IPS DF 6.9 (cell line): ENCODE results near the gene TRPV5.
A peak's percentile ranks its signal among the peaks of the same experiment; 100 is the strongest.

Source experiments
- DNase-seq: peaks from one replicate; pipeline ENCODE4 v3.0.0-alpha.2; 2013; ENCODE audit warnings: low read depth, low spot score
- H3K27ac ChIP-seq: one replicate; pipeline ENCODE4 v1.5.1; 2013; ENCODE audit warnings: low read length, control low read depth
- H3K27me3 ChIP-seq: 2 replicates; pipeline ENCODE4 v1.6.1; 2013; ENCODE audit warnings: mild to moderate bottlenecking, low read length; ENCODE audit not compliant: control insufficient read depth, insufficient read depth
- H3K36me3 ChIP-seq: 2 replicates; pipeline ENCODE4 v1.6.1; 2013; ENCODE audit warnings: low read length; ENCODE audit not compliant: control insufficient read depth, insufficient read depth
- H3K4me1 ChIP-seq: 2 replicates; pipeline ENCODE4 v1.6.1; 2013; ENCODE audit warnings: low read length; ENCODE audit not compliant: control insufficient read depth, insufficient read depth
- H3K4me3 ChIP-seq: 2 replicates; pipeline ENCODE4 v1.5.1; 2013; ENCODE audit warnings: mild to moderate bottlenecking, low read length
- H3K9me3 ChIP-seq: 2 replicates; pipeline ENCODE4 v1.6.1; 2013; ENCODE audit warnings: low read length, inconsistent platforms; ENCODE audit not compliant: control insufficient read depth, insufficient read depth
- WGBS: extraction: QIAGEN DNeasy Blood & Tissue Kit; methylation state at CpG from one replicate; pipeline ENCODE4 v1.1.7; 2013; ENCODE audit warnings: mixed read lengths, missing lambda C conversion rate; ENCODE audit not compliant: insufficient read length, insufficient coverage; 5-methylcytosine and 5-hydroxymethylcytosine counted together

TRPV5 gene

DNA sequence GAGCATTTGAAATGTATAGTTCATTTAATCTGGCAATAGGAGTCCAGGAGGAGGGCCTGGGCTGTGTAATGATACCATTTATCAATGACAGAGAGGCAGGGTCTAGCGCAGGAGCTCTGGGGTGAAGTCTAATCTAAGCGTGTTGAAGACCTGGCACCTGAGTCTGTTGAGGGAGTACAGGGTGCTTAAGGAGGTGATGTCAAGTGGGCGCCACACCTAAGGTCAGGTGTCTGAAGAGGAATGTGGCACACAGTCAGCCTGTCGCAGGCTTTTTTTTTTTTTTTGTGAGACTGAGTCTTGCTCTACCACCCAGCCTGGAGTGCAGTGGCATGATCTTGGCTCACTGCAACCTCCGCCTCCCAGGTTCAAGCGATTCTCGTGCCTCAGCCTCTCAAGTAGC lies 8.0 kb upstream of the TRPV5 start:
- Histone ChIP-seq H3K36me3 (no peaks in the 10 kb centered on the region), H3K27ac (no peak overlapping the region), H3K4me1 (no peaks in the 10 kb centered on the region; the same call in 1 of the 2 replicates), H3K4me3 (no peak overlapping the region), H3K9me3 (no peaks in the 10 kb centered on the region), H3K27me3 (no peaks in the 10 kb centered on the region)
- no peak for DNase-seq
- no CpG with 5 or more reads among the region's 7 CpGs for WGBS

DNA sequence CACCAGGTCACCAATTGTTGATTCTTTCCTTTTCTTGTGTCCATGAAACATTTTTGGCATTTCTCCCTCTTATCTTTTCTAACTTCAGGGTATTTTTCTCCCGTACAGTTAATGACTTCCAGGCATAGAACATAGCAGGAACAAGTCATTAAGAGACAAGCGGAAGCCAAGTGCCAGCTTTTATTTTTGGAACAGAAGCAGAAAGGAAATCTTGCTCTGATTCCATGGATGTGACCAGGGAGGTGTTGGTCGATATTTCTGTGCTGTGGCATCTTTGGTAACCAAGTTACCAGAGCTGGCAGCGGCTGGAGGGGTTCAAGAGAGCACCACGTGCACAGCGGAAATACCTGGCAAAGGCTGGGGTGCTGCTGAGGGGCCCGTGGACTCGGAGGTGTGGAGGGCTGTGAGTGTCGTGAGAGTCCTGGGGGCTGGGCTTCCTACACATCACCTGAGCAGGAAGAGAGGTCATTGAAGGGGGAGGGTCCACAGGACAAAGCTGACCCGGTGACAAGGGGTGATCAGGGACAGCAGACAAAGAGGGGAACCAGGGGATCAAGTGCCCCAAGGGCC lies 7.5 kb upstream of the TRPV5 start:
- no CpG with 5 or more reads among the region's 10 CpGs for WGBS
- no peak for DNase-seq
- Histone ChIP-seq H3K4me3 (no peak overlapping the region), H3K27ac (no peak overlapping the region), H3K4me1 (no peaks in the 10 kb centered on the region; the same call in 1 of the 2 replicates), H3K36me3 (no peaks in the 10 kb centered on the region), H3K27me3 (no peaks in the 10 kb centered on the region), H3K9me3 (no peaks in the 10 kb centered on the region)

- Histone ChIP-seq H3K36me3 (no peaks in the 10 kb centered on the region), H3K4me1 (no peaks in the 10 kb centered on the region; the same call in 1 of the 2 replicates), H3K27ac (no peak within 1 kb of the TSS), H3K4me3 (no peak within 1 kb of the TSS), H3K9me3 (no peaks in the 10 kb centered on the region), H3K27me3 (no peaks in the 10 kb centered on the region)
- peak; percentile 52 for DNase-seq
- WGBS, result no CpG with 5 or more reads among the region's 10 CpGs
Observed at GRCh38 chr7:142939226-142939910, 5.8 kb upstream of the TRPV5 start, which contains the start of gene LLCFC1. LLCFC1 (plus strand) TSS chr7:142939484; CDS start chr7:142939622, 138 bp downstream.

DNA sequence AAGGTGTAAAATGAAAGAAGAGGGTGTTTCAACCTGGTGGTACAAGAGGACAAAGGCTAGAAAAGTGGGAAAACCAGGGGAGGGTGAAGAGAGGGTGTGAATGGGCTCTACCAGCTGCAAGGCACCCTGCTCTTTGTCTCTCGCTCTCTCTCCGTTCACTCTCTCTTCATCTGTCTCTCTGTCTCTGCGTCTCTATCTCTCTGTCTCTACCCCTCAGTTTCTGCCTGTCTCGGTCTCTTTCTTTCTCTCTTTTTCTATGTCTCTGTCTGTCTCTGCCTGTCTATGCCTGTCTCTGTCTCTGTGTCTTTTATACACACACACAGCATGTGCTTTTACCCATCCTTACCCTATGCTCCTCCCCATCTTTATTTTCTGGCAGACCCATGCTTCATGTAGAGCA lies 5.1 kb upstream of the TRPV5 start:
- H3K4me1 ChIP-seq, result no peaks in the 10 kb centered on the region; the same call in 1 of the 2 replicates
- H3K9me3 ChIP-seq, result no peaks in the 10 kb centered on the region
- no peaks in the 10 kb centered on the region for H3K36me3 ChIP-seq
- no CpG with 5 or more reads among the region's 4 CpGs for WGBS
- no peaks in the 10 kb centered on the region for H3K27me3 ChIP-seq
- no peak for DNase-seq
- H3K4me3 ChIP-seq, result no peak overlapping the region
- no peak overlapping the region for H3K27ac ChIP-seq

- WGBS, result no CpG with 5 or more reads among the region's 12 CpGs
Observed at GRCh38 chr7:142935941-142936565, 2.5 kb upstream of the TRPV5 start.

GRCh38 chr7:142934056-142934455 lies 510 bp upstream of the TRPV5 start:
- H3K27ac ChIP-seq, result no peak overlapping the region
- H3K27me3 ChIP-seq, result no peaks in the 10 kb centered on the region
- WGBS, result no CpG with 5 or more reads among the region's 12 CpGs
- H3K4me1 ChIP-seq, result peaks cover 2% of the 10 kb centered on the region; the same call in 1 of the 2 replicates
- DNase-seq, result no peak
- H3K4me3 ChIP-seq, result no peak overlapping the region
- H3K9me3 ChIP-seq, result no peaks in the 10 kb centered on the region
- no peaks in the 10 kb centered on the region for H3K36me3 ChIP-seq

More at GRCh38 chr7:142935941-142936565, 2.5 kb upstream of the TRPV5 start:
- Histone ChIP-seq H3K27ac (no peak overlapping the region), H3K9me3 (no peaks in the 10 kb centered on the region), H3K4me3 (no peak overlapping the region), H3K36me3 (no peaks in the 10 kb centered on the region), H3K27me3 (no peaks in the 10 kb centered on the region), H3K4me1 (peaks cover 2% of the 10 kb centered on the region)
- no peak for DNase-seq

DNA sequence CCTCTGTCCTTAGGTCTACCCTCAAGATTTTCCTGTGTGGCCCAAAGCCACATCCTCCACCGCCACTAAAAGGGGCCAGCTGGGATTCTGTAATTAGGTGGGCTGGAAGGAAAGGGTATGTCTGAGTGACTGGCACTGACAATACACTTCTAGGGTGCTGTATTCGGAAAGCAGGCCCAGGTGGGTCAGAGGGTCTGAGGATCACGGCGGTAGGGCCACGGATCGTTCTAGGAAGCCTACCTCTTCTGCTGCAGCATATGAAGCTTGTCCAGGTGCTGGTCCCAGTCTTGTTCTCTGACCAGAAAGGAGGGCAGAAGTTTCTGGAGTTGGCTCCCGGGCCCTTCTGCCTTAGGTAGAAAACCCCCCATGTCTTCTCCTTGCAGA lies 462 bp downstream of the TRPV5 start:
- no CpG with 5 or more reads among the region's 7 CpGs for WGBS
- Histone ChIP-seq H3K9me3 (no peaks in the 10 kb centered on the region), H3K36me3 (no peaks in the 10 kb centered on the region)

DNA sequence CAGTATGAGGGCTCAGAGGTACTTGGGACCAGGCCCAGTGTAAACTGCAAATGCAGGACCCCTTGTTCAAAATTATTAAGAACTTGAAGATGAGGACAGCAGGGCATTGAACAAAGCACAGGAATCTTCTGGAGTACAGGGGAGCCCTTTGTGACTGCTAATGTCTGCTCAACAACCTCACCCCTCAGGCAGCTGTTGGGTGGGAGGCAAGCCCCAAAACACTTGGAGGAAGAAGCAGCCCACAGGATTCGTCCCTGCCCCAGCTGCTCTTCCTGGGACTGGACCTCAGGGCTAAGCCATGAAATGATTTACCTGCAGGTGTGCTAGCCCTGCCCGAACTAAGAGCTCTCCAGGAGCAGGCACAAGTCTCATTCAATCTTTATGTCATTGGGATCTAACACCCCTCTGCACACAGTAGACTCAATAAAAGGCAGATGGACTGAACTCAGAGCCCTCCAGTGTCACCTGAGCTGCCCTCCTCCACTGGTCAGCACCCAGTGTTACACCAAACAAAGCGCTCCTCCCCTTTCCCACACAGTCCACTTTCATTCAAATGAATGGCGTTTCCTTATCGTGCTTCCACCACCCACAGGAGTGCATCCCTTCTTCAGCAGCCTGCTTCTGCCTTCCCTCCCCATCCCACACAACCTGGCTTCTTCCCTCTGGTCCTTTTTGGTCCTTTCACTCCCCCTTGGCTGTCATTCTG lies 1.0 kb downstream of the TRPV5 start:
- Histone ChIP-seq H3K9me3 (no peaks in the 10 kb centered on the region), H3K27me3 (no peaks in the 10 kb centered on the region), H3K36me3 (no peaks in the 10 kb centered on the region), H3K4me1 (peaks cover 2% of the 10 kb centered on the region; the same call in 1 of the 2 replicates), H3K4me3 (no peak overlapping the region), H3K27ac (no peak overlapping the region)
- no CpG with 5 or more reads among the region's 5 CpGs for WGBS
- no peak for DNase-seq

More for the DNA sequence above, 462 bp downstream of the TRPV5 start:
- Histone ChIP-seq H3K27ac (no peak overlapping the region), H3K4me1 (peaks cover 2% of the 10 kb centered on the region; the same call in 1 of the 2 replicates), H3K27me3 (no peaks in the 10 kb centered on the region), H3K4me3 (no peak overlapping the region)
- DNase-seq, result no peak

- H3K4me1 ChIP-seq, result peaks cover 2% of the 10 kb centered on the region; the same call in 1 of the 2 replicates
- no peak for DNase-seq
- H3K27ac ChIP-seq, result no peak overlapping the region
- no peak overlapping the region for H3K4me3 ChIP-seq
- no peaks in the 10 kb centered on the region for H3K36me3 ChIP-seq
- no peaks in the 10 kb centered on the region for H3K9me3 ChIP-seq
- H3K27me3 ChIP-seq, result peaks cover 1% of the 10 kb centered on the region; the same call in 1 of the 2 replicates
- no CpG with 5 or more reads among the region's 11 CpGs for WGBS
Observed at GRCh38 chr7:142930126-142930730, 3.3 kb downstream of the TRPV5 start.

DNA sequence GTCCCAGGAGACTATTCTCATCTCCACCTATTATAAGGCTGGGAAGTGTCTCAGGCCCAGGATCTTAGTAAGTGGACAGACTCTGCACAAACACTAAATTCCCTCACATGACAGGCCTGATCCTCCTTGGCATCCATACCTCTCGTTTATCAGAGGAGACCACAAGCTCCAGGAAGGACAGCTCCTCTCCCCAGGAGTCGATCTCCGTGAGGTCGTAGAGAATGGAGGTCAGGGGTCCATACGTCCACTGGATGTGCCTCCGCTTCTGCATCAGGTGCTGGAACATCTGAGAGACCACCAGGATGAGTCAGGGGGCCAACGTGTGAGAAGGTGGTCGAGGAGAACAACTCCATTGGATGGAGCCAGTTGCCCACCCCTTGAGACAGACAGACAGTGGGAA lies 5.6 kb downstream of the TRPV5 start:
- no peak for DNase-seq
- no peak overlapping the region for H3K4me3 ChIP-seq

More for the DNA sequence above, 5.6 kb downstream of the TRPV5 start:
- no peak overlapping the region for H3K27ac ChIP-seq
- WGBS, result no CpG with 5 or more reads among the region's 8 CpGs
- no peaks in the 10 kb centered on the region for H3K9me3 ChIP-seq
- H3K4me1 ChIP-seq, result peaks cover 2% of the 10 kb centered on the region; the same call in 1 of the 2 replicates
- no peaks in the 10 kb centered on the region for H3K36me3 ChIP-seq
- peaks cover 1% of the 10 kb centered on the region; the same call in 1 of the 2 replicates for H3K27me3 ChIP-seq
